DOHH2 (cell line): Measurements from ENCODE around the gene COL5A2.

ENCODE experiments used
- H3F3A ChIP-seq: fragments of 200-600 bp; sonication (generic), shearing (Covaris generic); 2 replicates; pipeline ENCODE4 v1.6.0; 2016; ENCODE audit warnings: antibody characterized with exemption, mild to moderate bottlenecking; ENCODE audit not compliant: control insufficient read depth, insufficient read depth
- H3K27ac ChIP-seq: fragments of 200-600 bp; sonication (generic); 2 replicates; pipeline ENCODE4 v1.5.1; 2014; ENCODE audit warnings: low read depth, mild to moderate bottlenecking, low read length, moderate library complexity
- H3K27me3 ChIP-seq: fragments of 200-600 bp; sonication (generic); 2 replicates; pipeline ENCODE4 v1.6.1; 2014; ENCODE audit warnings: mild to moderate bottlenecking, low read length, mixed read lengths; ENCODE audit not compliant: control insufficient read depth
- H3K36me3 ChIP-seq: fragments of 200-600 bp; sonication (generic); 2 replicates; pipeline ENCODE4 v1.6.1; 2014; ENCODE audit warnings: mild to moderate bottlenecking, low read length, moderate library complexity, mixed read lengths; ENCODE audit not compliant: control insufficient read depth
- H3K4me1 ChIP-seq: fragments of 200-600 bp; sonication (generic); 2 replicates; pipeline ENCODE4 v1.6.1; 2014; ENCODE audit warnings: mild to moderate bottlenecking, low read length, mixed read lengths; ENCODE audit not compliant: control insufficient read depth
- H3K4me2 ChIP-seq: fragments of 200-600 bp; sonication (generic); 2 replicates; pipeline ENCODE4 v1.6.0; 2014; ENCODE audit warnings: mild to moderate bottlenecking, low read length, moderate library complexity
- H3K4me3 ChIP-seq: fragments of 200-600 bp; sonication (generic); 2 replicates; pipeline ENCODE4 v1.5.1; 2014; ENCODE audit warnings: mild to moderate bottlenecking, low read length, mixed read lengths
- H3K79me2 ChIP-seq: fragments of 200-600 bp; sonication (generic); 2 replicates; pipeline ENCODE4 v1.6.1; 2014; ENCODE audit warnings: mild to moderate bottlenecking, low read length, mixed read lengths; ENCODE audit not compliant: control insufficient read depth
- H3K9me2 ChIP-seq: fragments of 200-600 bp; sonication (generic); replicated peaks from 2 replicates; pipeline ENCODE4 v1.6.1; 2014; ENCODE audit warnings: mild to moderate bottlenecking, low read length, mixed read lengths; ENCODE audit not compliant: control insufficient read depth
- H3K9me3 ChIP-seq: fragments of 200-600 bp; sonication (generic); 2 replicates; pipeline ENCODE4 v1.6.1; 2014; ENCODE audit warnings: antibody characterized with exemption, low read length, mixed read lengths; ENCODE audit not compliant: control insufficient read depth, insufficient read depth
- H4K20me1 ChIP-seq: fragments of 200-600 bp; sonication (generic); 2 replicates; pipeline ENCODE4 v1.6.0; 2014; ENCODE audit warnings: low read depth, mild to moderate bottlenecking, antibody characterized with exemption, low read length, moderate library complexity; ENCODE audit not compliant: control insufficient read depth, insufficient read depth
- EZH2phosphoT487 ChIP-seq: fragments of 200-600 bp; sonication (generic); IDR thresholded peaks from 2 replicates; pipeline ENCODE4 v1.6.1; 2017; ENCODE audit warnings: borderline replicate concordance, mild to moderate bottlenecking, antibody characterized with exemption, low read length, moderate library complexity, mixed read lengths
- TF ChIP-seq, protein P1 (sequence below): fragments of 200-600 bp; sonication (generic); IDR thresholded peaks from one replicate; pipeline ENCODE4 v1.5.1; 2014; ENCODE audit warnings: antibody characterized with exemption, mild to moderate bottlenecking, low read depth, low read length; ENCODE audit not compliant: poor library complexity, severe bottlenecking

Gene COL5A2

GRCh38 chr2:189142893-189143759 is 36.4 kb downstream of the COL5A2 start:
- no peak overlapping the region for H3K4me3 ChIP-seq
- H3F3A ChIP-seq = no peaks in the 10 kb centered on the region
- no peaks in the 10 kb centered on the region for H4K20me1 ChIP-seq
- no peaks in the 10 kb centered on the region for H3K27me3 ChIP-seq
- no peaks in the 10 kb centered on the region for H3K9me2 ChIP-seq
- H3K27ac ChIP-seq = no peak overlapping the region
- H3K9me3 ChIP-seq = no peaks in the 10 kb centered on the region
- no peak overlapping the region for H3K4me2 ChIP-seq
- no peaks in the 10 kb centered on the region for H3K36me3 ChIP-seq
- H3K4me1 ChIP-seq = no peaks in the 10 kb centered on the region
- TF ChIP-seq, protein P1, sequence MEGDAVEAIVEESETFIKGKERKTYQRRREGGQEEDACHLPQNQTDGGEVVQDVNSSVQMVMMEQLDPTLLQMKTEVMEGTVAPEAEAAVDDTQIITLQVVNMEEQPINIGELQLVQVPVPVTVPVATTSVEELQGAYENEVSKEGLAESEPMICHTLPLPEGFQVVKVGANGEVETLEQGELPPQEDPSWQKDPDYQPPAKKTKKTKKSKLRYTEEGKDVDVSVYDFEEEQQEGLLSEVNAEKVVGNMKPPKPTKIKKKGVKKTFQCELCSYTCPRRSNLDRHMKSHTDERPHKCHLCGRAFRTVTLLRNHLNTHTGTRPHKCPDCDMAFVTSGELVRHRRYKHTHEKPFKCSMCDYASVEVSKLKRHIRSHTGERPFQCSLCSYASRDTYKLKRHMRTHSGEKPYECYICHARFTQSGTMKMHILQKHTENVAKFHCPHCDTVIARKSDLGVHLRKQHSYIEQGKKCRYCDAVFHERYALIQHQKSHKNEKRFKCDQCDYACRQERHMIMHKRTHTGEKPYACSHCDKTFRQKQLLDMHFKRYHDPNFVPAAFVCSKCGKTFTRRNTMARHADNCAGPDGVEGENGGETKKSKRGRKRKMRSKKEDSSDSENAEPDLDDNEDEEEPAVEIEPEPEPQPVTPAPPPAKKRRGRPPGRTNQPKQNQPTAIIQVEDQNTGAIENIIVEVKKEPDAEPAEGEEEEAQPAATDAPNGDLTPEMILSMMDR = peak; percentile 95
- no peak for TF ChIP-seq EZH2phosphoT487
- no peaks in the 10 kb centered on the region for H3K79me2 ChIP-seq

GRCh38 chr2:189138800-189139199 is 40.8 kb downstream of the COL5A2 start:
- H3K9me2 ChIP-seq = no peaks in the 10 kb centered on the region
- no peaks in the 10 kb centered on the region for H3K4me1 ChIP-seq
- H3K36me3 ChIP-seq = no peaks in the 10 kb centered on the region
- no peaks in the 10 kb centered on the region for H3K27me3 ChIP-seq
- H3K4me3 ChIP-seq = no peak overlapping the region
- TF ChIP-seq, protein P1 = no peak
- no peak for TF ChIP-seq EZH2phosphoT487
- H3F3A ChIP-seq = no peaks in the 10 kb centered on the region
- H3K4me2 ChIP-seq = no peak overlapping the region
- H4K20me1 ChIP-seq = no peaks in the 10 kb centered on the region
- H3K27ac ChIP-seq = no peak overlapping the region
- no peaks in the 10 kb centered on the region for H3K79me2 ChIP-seq
- H3K9me3 ChIP-seq = no peaks in the 10 kb centered on the region

DNA sequence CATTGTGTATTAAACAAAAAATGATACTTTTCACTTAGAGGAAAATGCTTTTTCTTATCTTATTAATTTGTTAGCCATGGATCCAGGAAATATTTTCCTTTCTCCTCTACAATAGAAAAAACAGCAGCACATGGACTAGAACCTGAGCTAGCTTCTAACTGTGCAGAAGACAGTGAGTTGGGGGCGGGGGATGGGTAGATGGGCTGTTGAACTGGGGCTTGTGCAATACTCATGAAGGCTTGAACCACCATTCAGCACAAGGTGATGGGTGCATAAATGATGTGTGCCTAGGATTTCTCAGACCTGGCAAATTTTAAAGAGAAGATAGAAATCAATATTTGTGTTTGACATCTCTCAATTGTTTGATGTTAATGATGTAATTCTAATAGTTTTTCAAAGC is 42.0 kb downstream of the COL5A2 start:
- H3K27ac ChIP-seq = no peak overlapping the region
- no peaks in the 10 kb centered on the region for H3F3A ChIP-seq
- no peaks in the 10 kb centered on the region for H3K4me1 ChIP-seq
- H3K9me2 ChIP-seq = no peaks in the 10 kb centered on the region
- H3K79me2 ChIP-seq = no peaks in the 10 kb centered on the region
- no peak overlapping the region for H3K4me2 ChIP-seq
- no peak overlapping the region for H3K4me3 ChIP-seq
- no peaks in the 10 kb centered on the region for H3K36me3 ChIP-seq
- no peaks in the 10 kb centered on the region for H3K9me3 ChIP-seq
- no peak for TF ChIP-seq EZH2phosphoT487
- TF ChIP-seq, protein P1 = no peak
- no peaks in the 10 kb centered on the region for H4K20me1 ChIP-seq
- H3K27me3 ChIP-seq = no peaks in the 10 kb centered on the region
